DMS79 (cell line): ENCODE measurements around the gene ESRRB.
"Not testable (repeated sequence)": the region's sequence is repeated elsewhere in the genome, so short reads cannot be mapped to it uniquely, and the experiment has no call there.

Experiments
- DNase-seq: peaks from one replicate; lab custom pipeline; 2025; lab: John Stamatoyannopoulos, UW

Gene ESRRB

DNA sequence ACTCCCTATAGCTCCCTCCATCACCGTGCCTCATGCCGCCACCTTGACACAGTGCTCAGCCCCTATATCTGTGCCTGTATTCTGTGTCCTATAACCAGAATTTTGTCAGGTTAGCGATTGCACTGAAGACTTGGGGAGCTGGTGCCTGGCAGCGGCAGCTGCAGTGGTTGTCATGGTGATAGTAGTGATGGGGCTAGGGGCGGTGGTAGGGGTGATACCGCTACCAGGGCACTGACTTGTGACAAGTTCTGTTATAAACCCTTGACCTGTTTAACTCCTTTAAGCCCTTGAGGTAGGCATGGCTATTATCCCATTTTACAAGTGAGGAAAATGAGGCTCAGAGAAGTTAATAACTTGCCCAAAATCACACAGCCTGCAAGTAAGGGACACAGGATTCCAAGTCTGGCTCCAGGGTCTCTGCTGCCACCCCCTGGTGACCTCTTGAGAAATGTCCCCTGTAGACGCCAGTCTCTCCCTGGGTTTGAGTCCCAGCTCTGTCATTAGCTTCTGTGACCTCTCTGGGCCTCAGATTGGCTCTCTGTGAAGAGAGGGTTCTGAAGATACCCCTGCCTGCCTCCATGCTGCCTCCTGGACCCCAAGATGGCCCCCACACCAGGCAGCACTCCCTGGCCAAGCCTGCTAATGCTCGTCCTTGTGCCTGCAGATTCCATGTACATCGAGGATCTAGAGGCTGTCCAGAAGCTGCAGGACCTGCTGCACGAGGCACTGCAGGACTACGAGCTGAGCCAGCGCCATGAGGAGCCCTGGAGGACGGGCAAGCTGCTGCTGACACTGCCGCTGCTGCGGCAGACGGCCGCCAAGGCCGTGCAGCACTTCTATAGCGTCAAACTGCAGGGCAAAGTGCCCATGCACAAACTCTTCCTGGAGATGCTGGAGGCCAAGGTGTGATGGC, 121.9 kb downstream of the ESRRB start:
- DNase-seq, result no peak

GRCh38 chr14:76498463-76498935, 122.6 kb downstream of the ESRRB start:
- no peak for DNase-seq

DNA sequence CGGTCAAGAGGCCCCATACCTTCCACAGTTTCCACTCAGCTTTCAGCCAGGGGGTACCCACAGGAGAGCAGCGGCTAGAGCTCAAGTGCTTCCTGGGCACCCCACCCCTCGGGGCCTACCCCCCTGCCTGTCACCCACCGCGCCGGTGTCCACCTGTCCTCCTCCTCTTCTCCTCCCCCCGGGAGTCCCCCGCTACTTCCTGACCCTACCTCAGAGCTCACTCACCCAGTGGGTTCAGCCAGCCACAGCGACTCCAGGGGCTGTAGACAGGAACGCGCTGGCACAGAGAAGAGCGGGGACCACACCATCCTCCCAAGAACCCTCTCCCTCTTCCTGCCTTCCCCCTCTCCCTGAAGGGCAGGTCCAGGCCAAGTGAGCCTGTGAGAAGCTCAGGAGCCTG, 123.0 kb downstream of the ESRRB start:
- no peak for DNase-seq

GRCh38 chr14:76499399-76499798, 123.5 kb downstream of the ESRRB start:
- DNase-seq, result no peak

- DNase-seq, result no peak
Measured at GRCh38 chr14:76500011-76500410, 124.1 kb downstream of the ESRRB start.

DNA sequence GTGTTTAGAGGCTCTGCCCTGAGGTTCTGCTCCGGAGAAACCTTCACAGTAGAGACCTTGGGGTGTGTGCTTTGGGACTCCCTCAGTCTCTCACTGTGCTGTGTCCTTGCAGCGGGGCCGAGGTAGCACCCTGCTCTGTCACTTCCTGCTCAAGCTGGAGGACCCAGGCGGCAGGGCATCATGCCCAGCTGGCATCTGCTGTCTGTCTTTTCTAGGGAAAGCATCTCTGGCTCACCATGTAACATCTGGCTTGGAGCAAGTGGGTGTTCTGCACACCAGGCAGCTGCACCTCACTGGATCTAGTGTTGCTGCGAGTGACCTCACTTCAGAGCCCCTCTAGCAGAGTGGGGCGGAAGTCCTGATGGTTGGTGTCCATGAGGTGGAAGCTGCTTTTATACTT, 124.5 kb downstream of the ESRRB start:
- no peak for DNase-seq

DNA sequence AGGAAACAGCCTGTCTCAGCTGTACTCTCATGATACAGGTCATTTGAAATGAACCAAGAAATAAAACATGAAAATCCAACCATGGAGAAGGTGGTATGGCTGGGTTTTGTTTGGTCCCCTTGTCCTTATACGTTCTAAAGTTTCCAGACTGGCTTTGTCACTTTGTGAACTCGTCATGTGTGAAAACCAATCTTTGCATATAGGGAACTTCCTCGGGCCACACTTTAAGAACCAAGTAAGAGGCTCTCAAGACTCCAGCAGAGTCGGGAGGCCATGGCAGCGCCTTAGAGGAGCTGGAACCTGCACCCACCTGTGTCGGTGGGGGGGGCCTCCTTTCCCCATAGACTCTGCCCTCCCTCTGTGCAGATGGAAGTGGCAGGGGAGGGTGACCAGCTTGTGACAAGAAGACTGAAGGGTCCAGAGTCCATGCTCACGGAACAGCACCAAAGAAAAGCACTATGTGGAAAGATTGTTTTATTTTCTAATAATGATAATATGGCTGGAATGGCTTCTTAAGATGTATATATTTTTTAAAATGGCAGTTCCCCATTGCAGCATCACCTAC, 125.3 kb downstream of the ESRRB start:
- no peak for DNase-seq

DNA sequence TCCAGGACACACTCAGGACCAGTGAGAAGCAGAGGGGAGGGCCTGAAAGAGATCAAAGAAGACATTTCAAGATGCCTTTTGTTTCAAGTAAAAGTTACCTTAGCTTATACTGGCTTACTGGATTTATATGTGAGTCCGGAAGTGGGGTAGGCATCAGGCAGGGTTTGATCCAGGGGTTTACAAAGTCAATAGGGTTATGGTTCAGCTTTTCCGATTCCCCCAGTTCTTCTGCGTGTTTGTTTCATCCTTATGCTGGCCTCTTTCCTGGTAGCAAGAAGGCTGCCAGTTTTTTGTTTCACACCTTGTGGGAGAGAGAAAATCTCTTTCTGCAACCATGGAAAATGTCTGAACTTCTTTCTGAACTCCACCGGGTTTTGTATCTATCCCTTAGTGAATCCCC, 126.3 kb downstream of the ESRRB start:
- no peak for DNase-seq

- DNase-seq, result no peak
Measured at GRCh38 chr14:76502638-76503037, 126.7 kb downstream of the ESRRB start.

DNA sequence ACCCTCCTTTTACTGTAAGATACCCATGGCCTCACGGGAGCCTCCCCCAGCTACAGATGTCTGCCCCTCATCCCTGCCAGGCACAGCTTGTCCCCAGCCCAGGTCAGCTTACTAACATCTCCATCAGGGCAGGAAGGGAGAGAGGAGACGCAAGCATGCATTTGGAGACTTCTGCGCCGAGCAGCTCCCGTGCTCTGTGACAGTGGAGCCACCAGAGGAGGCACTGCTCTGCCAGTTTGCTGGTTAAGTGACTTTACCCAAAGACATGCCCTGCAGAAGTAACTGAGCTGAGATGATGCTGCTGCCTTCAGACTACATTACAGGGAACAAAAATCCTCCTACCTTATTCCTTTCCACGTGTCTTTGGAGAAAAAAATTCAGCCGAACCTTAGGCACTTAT, 133.4 kb downstream of the ESRRB start:
- no peak for DNase-seq

GRCh38 chr14:76510181-76510580, 134.2 kb downstream of the ESRRB start:
- no peak for DNase-seq

GRCh38 chr14:76514213-76514998, 138.5 kb downstream of the ESRRB start:
- no peak for DNase-seq

DNA sequence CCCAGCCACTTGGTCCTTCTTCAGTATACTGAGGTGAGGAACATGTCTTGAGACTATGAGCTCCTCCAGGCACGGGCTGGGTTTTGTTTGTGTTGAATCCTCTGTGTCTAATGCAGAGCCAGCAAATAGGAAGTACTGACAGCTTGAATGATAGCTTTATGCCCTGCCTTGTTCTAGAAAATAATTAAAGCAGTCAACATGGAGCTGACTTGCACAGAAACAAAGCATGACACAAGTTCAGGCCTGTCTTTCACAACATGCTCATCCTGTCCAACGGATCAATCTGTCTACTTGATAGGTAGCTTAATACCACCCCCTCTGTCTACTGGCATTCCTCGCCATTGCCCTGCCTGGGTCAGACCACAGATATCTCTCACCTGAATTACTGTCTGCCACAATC, 140.9 kb downstream of the ESRRB start:
- no peak for DNase-seq

DNA sequence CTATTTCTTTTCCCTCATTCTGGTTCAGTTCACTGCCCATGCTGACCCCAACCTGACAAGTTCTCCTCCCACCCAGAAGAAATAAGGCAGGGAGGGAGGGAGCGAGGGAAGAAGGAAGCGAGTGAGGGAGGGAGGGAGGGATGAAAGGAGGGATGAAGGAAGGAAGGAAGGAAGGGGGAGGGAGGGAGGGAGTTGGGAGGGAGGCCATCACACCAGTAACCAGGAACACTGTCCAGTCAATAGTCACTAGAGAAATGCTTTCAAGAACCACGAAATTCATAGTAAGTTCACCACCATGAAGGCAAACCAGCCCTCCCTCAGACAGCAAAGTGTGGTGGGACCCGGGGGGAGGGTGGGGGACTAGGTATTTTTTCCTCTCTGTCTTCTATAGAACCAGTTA, 142.4 kb downstream of the ESRRB start:
- DNase-seq, result no peak

GRCh38 chr14:76525106-76525821, 149.3 kb downstream of the ESRRB start:
- no peak for DNase-seq

GRCh38 chr14:76531085-76531484, 155.1 kb downstream of the ESRRB start:
- no peak for DNase-seq

GRCh38 chr14:76531821-76532318, 155.9 kb downstream of the ESRRB start:
- no peak for DNase-seq

- not testable (repeated sequence) for DNase-seq
Measured at GRCh38 chr14:76536636-76537035, 160.7 kb downstream of the ESRRB start.

DNA sequence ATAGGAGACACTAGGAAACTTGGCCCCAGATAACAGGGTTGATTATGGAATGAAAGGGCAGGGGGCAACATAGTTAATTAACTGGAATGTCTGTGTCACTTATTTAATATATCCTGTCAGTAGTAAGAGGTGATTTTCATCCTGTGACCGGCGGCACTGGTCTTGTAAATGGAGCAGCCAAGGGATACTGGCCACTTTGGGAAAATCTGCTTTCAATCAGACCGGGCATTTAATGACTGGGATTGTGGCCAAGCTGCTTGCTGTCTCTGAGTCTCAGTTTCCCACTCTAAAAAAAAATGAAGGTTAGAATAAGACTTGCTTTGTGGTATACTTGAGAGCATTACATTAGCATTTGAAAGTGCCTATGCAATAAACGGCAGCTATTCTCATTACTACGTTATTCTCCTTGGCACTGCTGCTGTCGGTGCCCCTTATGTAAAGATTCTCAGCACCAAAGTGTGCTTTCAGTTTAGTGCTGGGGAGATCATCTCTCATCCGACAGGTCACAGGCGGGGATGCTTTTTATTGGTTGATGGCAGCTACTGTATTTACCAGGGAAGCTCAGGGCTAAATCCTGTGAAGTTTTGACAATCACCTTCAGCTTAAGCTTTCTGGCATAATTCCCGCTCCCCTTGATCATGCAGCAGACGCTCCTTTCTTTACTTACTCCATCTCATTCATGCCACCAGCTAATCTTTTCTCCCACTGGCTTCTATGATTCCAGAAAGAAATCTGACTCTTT, 162.1 kb downstream of the ESRRB start:
- DNase-seq, result peak; percentile 52

- no peak for DNase-seq
Measured at GRCh38 chr14:76538648-76539008, 162.7 kb downstream of the ESRRB start.

GRCh38 chr14:76539130-76539529, 163.2 kb downstream of the ESRRB start:
- no peak for DNase-seq
